DND-41 (cell line): ENCODE data around the gene PI4KA.

ENCODE experiments used
- ATAC-seq: fragments of 200-7000 bp; cut with Tn5 transposase; 3 replicates; pipeline ENCODE4 v1.9.1; 2021; ENCODE audit warnings: low read depth; ENCODE audit not compliant: insufficient read depth
- DNase-seq: peaks from one replicate; pipeline ENCODE4 v3.0.0-alpha.2; 2020
- H2AFZ ChIP-seq: 2 replicates; pipeline ENCODE4 v1.6.0; 2012; ENCODE audit warnings: low read depth, low read length
- H3K27ac ChIP-seq: 2 replicates; pipeline ENCODE4 v1.5.1; 2012; ENCODE audit warnings: low read length, inconsistent platforms
- H3K27me3 ChIP-seq: fragments of 200-600 bp; sonication (generic); 2 replicates; pipeline ENCODE4 v1.6.0; 2012; ENCODE audit warnings: low read length, mild to moderate bottlenecking, inconsistent platforms; ENCODE audit not compliant: insufficient read depth, poor library complexity
- H3K36me3 ChIP-seq: 2 replicates; pipeline ENCODE4 v1.5.1; 2012; ENCODE audit warnings: low read length, inconsistent platforms; ENCODE audit not compliant: insufficient read depth
- H3K4me1 ChIP-seq: 2 replicates; pipeline ENCODE4 v1.5.1; 2012; ENCODE audit warnings: mild to moderate bottlenecking, low read length; ENCODE audit not compliant: insufficient read depth
- H3K4me2 ChIP-seq: 2 replicates; pipeline ENCODE4 v1.6.0; 2012; ENCODE audit warnings: mild to moderate bottlenecking, moderate library complexity, low read length, inconsistent platforms; ENCODE audit not compliant: insufficient read depth
- H3K4me3 ChIP-seq, 2 experiments: fragments of 200-600 bp in 1 of 2; shearing (Covaris generic) in 1 of 2; 2 replicates each; pipeline ENCODE4 v1.5.1; 2012 to 2016; ENCODE audit warnings: inconsistent platforms in 2 of 2, low read length in 2 of 2, mild to moderate bottlenecking in 2 of 2, low read depth in 1 of 2, moderate library complexity in 1 of 2
- H3K79me2 ChIP-seq: 2 replicates; pipeline ENCODE4 v1.6.0; 2012; ENCODE audit warnings: low read length, inconsistent platforms; ENCODE audit not compliant: insufficient read depth
- H3K9ac ChIP-seq: 2 replicates; pipeline ENCODE4 v1.6.0; 2012; ENCODE audit warnings: low read depth, mild to moderate bottlenecking, inconsistent platforms, low read length, moderate library complexity
- H3K9me3 ChIP-seq: 2 replicates; pipeline ENCODE4 v1.5.1; 2012; ENCODE audit warnings: low read length, moderate library complexity, mild to moderate bottlenecking, inconsistent platforms; ENCODE audit not compliant: insufficient read depth, severe bottlenecking
- H4K20me1 ChIP-seq: 2 replicates; pipeline ENCODE4 v1.6.0; 2012; ENCODE audit warnings: low read length; ENCODE audit not compliant: insufficient read depth
- EZH2 ChIP-seq: IDR thresholded peaks from 3 replicates; pipeline ENCODE4 v1.6.1; 2012; ENCODE audit warnings: borderline replicate concordance, low read depth, mild to moderate bottlenecking, moderate library complexity, low read length, inconsistent platforms; ENCODE audit not compliant: severe bottlenecking
- TF ChIP-seq, protein P1 (sequence below): IDR thresholded peaks from 2 replicates; pipeline ENCODE4 v1.5.1; 2012; ENCODE audit warnings: borderline replicate concordance, low read length, moderate library complexity, mild to moderate bottlenecking; ENCODE audit not compliant: poor library complexity, severe bottlenecking; ENCODE audit errors: extremely low read depth

PI4KA gene

DNA sequence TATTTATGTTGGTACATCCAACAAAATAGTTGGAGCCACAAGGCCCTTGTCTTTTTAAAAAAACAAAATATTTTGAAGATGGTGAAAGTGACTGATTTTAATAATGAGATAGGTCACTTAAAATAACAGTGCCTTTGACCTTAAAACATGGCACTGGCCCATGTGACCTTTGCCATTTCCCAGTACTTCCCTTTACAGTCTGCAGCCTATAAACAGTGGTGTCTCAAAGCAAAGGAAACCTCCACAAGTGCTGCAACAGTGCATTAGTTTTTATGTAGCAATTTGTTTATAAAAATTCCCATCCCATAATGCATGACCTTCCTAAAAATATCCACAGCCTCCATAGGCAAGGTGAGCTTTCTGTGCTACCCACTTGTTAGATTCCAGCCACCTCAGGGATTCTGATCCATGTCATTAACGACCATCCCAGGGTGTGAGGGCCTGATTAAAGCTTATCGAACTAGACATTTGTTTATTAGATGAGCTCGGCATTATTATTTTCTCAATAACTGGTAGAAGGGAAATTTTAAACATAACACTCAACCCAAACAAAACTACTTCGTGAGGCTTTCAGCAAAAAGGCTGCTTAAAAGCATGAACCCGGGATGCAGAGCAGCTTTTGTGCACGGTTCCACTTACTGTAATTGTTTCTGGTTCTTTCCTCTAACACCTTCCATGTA lies 30.6 kb upstream of the PI4KA start:
- Histone ChIP-seq H3K79me2 (no peaks in the 10 kb centered on the region), H3K4me3 (no peak overlapping the region), H3K27ac (no peak overlapping the region), H3K27me3 (no peaks in the 10 kb centered on the region), H3K4me1 (no peaks in the 10 kb centered on the region), H2AFZ (no peak overlapping the region), H4K20me1 (0 out of 2 replicates have a peak, but pooled peaks cover 4% of the 10 kb centered on the region), H3K4me2 (no peak overlapping the region), H3K36me3 (peaks cover 45% of the 10 kb centered on the region), H3K9ac (no peak overlapping the region), H3K9me3 (no peaks in the 10 kb centered on the region)
- no peak for DNase-seq
- no peak for TF ChIP-seq EZH2
- TF ChIP-seq, protein P1, sequence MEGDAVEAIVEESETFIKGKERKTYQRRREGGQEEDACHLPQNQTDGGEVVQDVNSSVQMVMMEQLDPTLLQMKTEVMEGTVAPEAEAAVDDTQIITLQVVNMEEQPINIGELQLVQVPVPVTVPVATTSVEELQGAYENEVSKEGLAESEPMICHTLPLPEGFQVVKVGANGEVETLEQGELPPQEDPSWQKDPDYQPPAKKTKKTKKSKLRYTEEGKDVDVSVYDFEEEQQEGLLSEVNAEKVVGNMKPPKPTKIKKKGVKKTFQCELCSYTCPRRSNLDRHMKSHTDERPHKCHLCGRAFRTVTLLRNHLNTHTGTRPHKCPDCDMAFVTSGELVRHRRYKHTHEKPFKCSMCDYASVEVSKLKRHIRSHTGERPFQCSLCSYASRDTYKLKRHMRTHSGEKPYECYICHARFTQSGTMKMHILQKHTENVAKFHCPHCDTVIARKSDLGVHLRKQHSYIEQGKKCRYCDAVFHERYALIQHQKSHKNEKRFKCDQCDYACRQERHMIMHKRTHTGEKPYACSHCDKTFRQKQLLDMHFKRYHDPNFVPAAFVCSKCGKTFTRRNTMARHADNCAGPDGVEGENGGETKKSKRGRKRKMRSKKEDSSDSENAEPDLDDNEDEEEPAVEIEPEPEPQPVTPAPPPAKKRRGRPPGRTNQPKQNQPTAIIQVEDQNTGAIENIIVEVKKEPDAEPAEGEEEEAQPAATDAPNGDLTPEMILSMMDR, result no peak
- no peak for ATAC-seq

- H3K27ac ChIP-seq, result no peak overlapping the region
- H3K4me3 ChIP-seq, result no peak overlapping the region
- DNase-seq (no peak), ATAC-seq (no peak)
- TF ChIP-seq, protein P1, result no peak
- TF ChIP-seq EZH2, result no peak
- H3K9me3 ChIP-seq, result no peaks in the 10 kb centered on the region
- H3K4me2 ChIP-seq, result no peak overlapping the region
- H3K27me3 ChIP-seq, result no peaks in the 10 kb centered on the region
- H3K9ac ChIP-seq, result no peak overlapping the region
- H3K4me1 ChIP-seq, result no peaks in the 10 kb centered on the region
- no peaks in the 10 kb centered on the region for H3K79me2 ChIP-seq
- no peak overlapping the region for H2AFZ ChIP-seq
- H4K20me1 ChIP-seq, result 0 out of 2 replicates have a peak, but pooled peaks cover 4% of the 10 kb centered on the region
- peaks cover 60% of the 10 kb centered on the region for H3K36me3 ChIP-seq
Observed at GRCh38 chr22:20887375-20887774, 28.8 kb upstream of the PI4KA start.

- H2AFZ ChIP-seq, result no peak overlapping the region
- ATAC-seq, result peak; percentile 64
- no peak overlapping the region for H3K4me3 ChIP-seq
- no peak overlapping the region for H3K9ac ChIP-seq
- H3K4me2 ChIP-seq, result no peak overlapping the region
- H3K9me3 ChIP-seq, result no peaks in the 10 kb centered on the region
- DNase-seq, result peak; percentile 29
- H3K4me1 ChIP-seq, result no peaks in the 10 kb centered on the region
- H4K20me1 ChIP-seq, result 0 out of 2 replicates have a peak, but pooled peaks cover 4% of the 10 kb centered on the region
- H3K27me3 ChIP-seq, result no peaks in the 10 kb centered on the region
- H3K36me3 ChIP-seq, result peaks cover 75% of the 10 kb centered on the region
- H3K27ac ChIP-seq, result no peak overlapping the region
- TF ChIP-seq EZH2, result no peak
- TF ChIP-seq, protein P1, result peak; percentile 71
- H3K79me2 ChIP-seq, result no peaks in the 10 kb centered on the region
Observed at GRCh38 chr22:20885557-20886323, 27.1 kb upstream of the PI4KA start.
